NCI-H2107 treated with DMSO at 0.1 percent for 48 hours (cell line): ENCODE measurements around the gene EID2B.

Source experiments
- DNase-seq: peaks from one replicate; lab custom pipeline; 2025; ENCODE audit not compliant: unreplicated experiment; lab: John Stamatoyannopoulos, UW

Gene EID2B

GRCh38 chr19:39532233-39533002 is at the start of gene EID2B:
TSS of gene EID2B (minus strand) at chr19:39532852. CDS start at chr19:39532802, 50 bp downstream.
- DNase-seq = peak; percentile 95

GRCh38 chr19:39582442-39582841 is 49.8 kb upstream of the EID2B start:
- no peak for DNase-seq

- no peak for DNase-seq
Observed at GRCh38 chr19:39568604-39569003, 36.0 kb upstream of the EID2B start.

- no peak for DNase-seq
Observed at GRCh38 chr19:39566064-39566463, 33.4 kb upstream of the EID2B start.

GRCh38 chr19:39563408-39563807 is 30.8 kb upstream of the EID2B start:
- DNase-seq = no peak

- DNase-seq = peak; percentile 78
Observed at GRCh38 chr19:39558624-39559117, 26.0 kb upstream of the EID2B start.

- peak; percentile 78 for DNase-seq
Observed at GRCh38 chr19:39557811-39558623, 25.4 kb upstream of the EID2B start.

- DNase-seq = no peak
Observed at GRCh38 chr19:39555883-39556282, 23.2 kb upstream of the EID2B start.

GRCh38 chr19:39554701-39555311 is 22.2 kb upstream of the EID2B start:
- DNase-seq = no peak

GRCh38 chr19:39553082-39553652 is 20.5 kb upstream of the EID2B start:
- DNase-seq = no peak

- DNase-seq = no peak
Observed at GRCh38 chr19:39550197-39550596, 17.5 kb upstream of the EID2B start.

GRCh38 chr19:39546599-39546998 is 13.9 kb upstream of the EID2B start:
- no peak for DNase-seq

GRCh38 chr19:39544911-39545310 is 12.3 kb upstream of the EID2B start:
- DNase-seq = no peak

- DNase-seq = no peak
Observed at GRCh38 chr19:39544226-39544903, 11.7 kb upstream of the EID2B start.

- DNase-seq = no peak
Observed at GRCh38 chr19:39543477-39543857, 10.8 kb upstream of the EID2B start.

GRCh38 chr19:39542206-39542605 is 9.6 kb upstream of the EID2B start:
- no peak for DNase-seq

- no peak for DNase-seq
Observed at GRCh38 chr19:39540333-39540673, 7.7 kb upstream of the EID2B start.

GRCh38 chr19:39539518-39540332 is 7.1 kb upstream of the EID2B start, which contains the start of gene EID2:
TSS of gene EID2 (minus strand) at chr19:39540161. CDS start at chr19:39540079, 82 bp downstream.
- DNase-seq = peak; percentile 91

- no peak for DNase-seq
Observed at GRCh38 chr19:39539165-39539517, 6.5 kb upstream of the EID2B start.

- no peak for DNase-seq
Observed at GRCh38 chr19:39533791-39534190, 1.1 kb upstream of the EID2B start.
